Endothelial cell of umbilical vein (primary cell): Measurements from ENCODE around the gene HOXB6. TPM values are rescaled to one million over a fixed set of nuclear protein-coding genes. Genes with fewer than 3 reads are reported as not detected.
A peak's percentile ranks its signal among the peaks of the same experiment; 100 is the strongest.

ENCODE experiments used
- BruUV-seq: library from RNA; stranded (reverse); fragments of 400-500 nt; replicated peaks from 2 replicates; lab custom pipeline; 2021; lab: Mats Ljungman, UMichigan
- CTCF ChIA-PET: fragments of 300-600, 350-600 bp; sonication (Branson Sonifier 250); formaldehyde crosslinking; loops from one replicate; lab custom pipeline; 2021; ENCODE audit warnings: antibody characterized with exemption, inconsistent platforms; lab: Charles Lee
- POLR2A ChIA-PET: fragments of 300-600, 350-600 bp; sonication (Branson Sonifier 250); formaldehyde crosslinking; loops from one replicate; lab custom pipeline; 2021; ENCODE audit warnings: antibody characterized with exemption, inconsistent platforms; lab: Charles Lee
- DNase-seq: peaks from one replicate; pipeline ENCODE4 v3.0.0-alpha.2; 2011; ENCODE audit warnings: low read depth, low spot score
- FAIRE-seq: peaks from 2 replicates; lab custom pipeline; 2011; peaks lifted over from hg19 to GRCh38; lab: Jason Lieb, UNC
- H2AFZ ChIP-seq: 2 replicates; pipeline ENCODE4 v1.6.0; 2012; ENCODE audit warnings: low read depth, low read length, control low read depth, inconsistent platforms
- H3K27ac ChIP-seq: 2 replicates; pipeline ENCODE4 v1.5.1; 2011; ENCODE audit warnings: low read depth, mild to moderate bottlenecking, control low read depth, low read length, moderate library complexity; ENCODE audit not compliant: insufficient read depth
- H3K27me3 ChIP-seq, 2 experiments: 2 replicates each; pipeline versions ENCODE4 v1.6.0 to v1.6.1; 2011; ENCODE audit warnings: low read length in 2 of 2, mixed read lengths in 1 of 2; ENCODE audit not compliant: control insufficient read depth in 2 of 2, insufficient read depth in 2 of 2
- H3K36me3 ChIP-seq, 2 experiments: 2 replicates in 1 of 2; 3 replicates in 1 of 2; pipeline ENCODE4 v1.5.1; 2011; ENCODE audit warnings: low read length in 2 of 2, mild to moderate bottlenecking in 1 of 2, moderate library complexity in 1 of 2; ENCODE audit not compliant: control insufficient read depth in 2 of 2, insufficient read depth in 2 of 2; ENCODE audit errors: extremely low read depth in 1 of 2
- H3K4me1 ChIP-seq: 3 replicates; pipeline ENCODE4 v1.5.1; 2011; ENCODE audit warnings: mild to moderate bottlenecking, low read length; ENCODE audit not compliant: control insufficient read depth, insufficient read depth; ENCODE audit errors: extremely low read depth
- H3K4me2 ChIP-seq: 2 replicates; pipeline ENCODE4 v1.6.1; 2011; ENCODE audit warnings: low read length, control low read depth, mixed read lengths; ENCODE audit not compliant: insufficient read depth
- H3K4me3 ChIP-seq, 3 experiments: fragments of 200-600 bp in 1 of 3; sonication (generic), shearing (Covaris generic) in 1 of 3; replicated peaks in 1 of 3; 2 replicates each; pipeline ENCODE4 v1.5.1; 2011 to 2016; ENCODE audit warnings: control low read depth in 3 of 3, low read length in 3 of 3, mild to moderate bottlenecking in 2 of 3, inconsistent platforms in 1 of 3, low read depth in 1 of 3, moderate library complexity in 1 of 3; ENCODE audit not compliant: insufficient read depth in 1 of 3
- H3K79me2 ChIP-seq: 2 replicates; pipeline ENCODE4 v1.6.0; 2012; ENCODE audit warnings: low read length, inconsistent platforms; ENCODE audit not compliant: control insufficient read depth, insufficient read depth
- H3K9ac ChIP-seq: replicated peaks from 2 replicates; pipeline ENCODE3; 2011; ENCODE audit warnings: low read length, control low read depth; ENCODE audit not compliant: insufficient read depth; ENCODE audit errors: extremely low read depth
- H3K9me1 ChIP-seq: replicated peaks from 3 replicates; pipeline ENCODE4 v1.6.0; 2011; ENCODE audit warnings: mild to moderate bottlenecking, low read length; ENCODE audit not compliant: control insufficient read depth, insufficient read depth; ENCODE audit errors: extremely low read depth
- H3K9me3 ChIP-seq: replicated peaks from 2 replicates; pipeline ENCODE4 v1.5.1; 2012; ENCODE audit warnings: low read length, inconsistent platforms; ENCODE audit not compliant: control insufficient read depth, insufficient read depth
- H4K20me1 ChIP-seq: replicated peaks from 2 replicates; pipeline ENCODE3; 2011; ENCODE audit warnings: mild to moderate bottlenecking, low read length; ENCODE audit not compliant: control insufficient read depth, insufficient read depth; ENCODE audit errors: extremely low read depth
- EZH2 ChIP-seq: IDR thresholded peaks from 2 replicates; pipeline ENCODE4 v1.6.1; 2012; ENCODE audit warnings: borderline replicate concordance, low read depth, mild to moderate bottlenecking, moderate library complexity, low read length, inconsistent platforms; ENCODE audit not compliant: severe bottlenecking
- GATA2 ChIP-seq: IDR thresholded peaks from 2 replicates; pipeline ENCODE4 v1.7.0; 2011; ENCODE audit warnings: low read depth, mild to moderate bottlenecking, moderate library complexity, mixed read lengths, low read length; ENCODE audit not compliant: insufficient read length, insufficient read depth
- JUN ChIP-seq: IDR thresholded peaks from 2 replicates; pipeline ENCODE4 v1.6.1; 2011; ENCODE audit warnings: borderline replicate concordance, low read depth; ENCODE audit not compliant: insufficient read length, insufficient read depth
- POLR2A ChIP-seq: IDR thresholded peaks from 2 replicates; pipeline ENCODE4 v1.6.1; 2012; ENCODE audit warnings: low read depth, mild to moderate bottlenecking, control low read depth, low read length
- POLR2AphosphoS5 ChIP-seq: IDR thresholded peaks from 2 replicates; pipeline ENCODE4 v1.6.1; 2012; ENCODE audit warnings: low read depth, mild to moderate bottlenecking, control low read depth, low read length, moderate library complexity; ENCODE audit not compliant: insufficient read depth
- dilution Hi-C: fragments of 300-500 bp; cut with MboI; formaldehyde crosslinking; loops from one replicate; pipeline ENCODE4 v1.15.0; 2019; ENCODE audit warnings: low sequenced_read_pairs; ENCODE audit not compliant: extremely low pct_ligation_motif_present
- intact Hi-C: fragments of 100-400 bp; cut with micrococcal nuclease; formaldehyde crosslinking; loops from one replicate; pipeline ENCODE4 v1.10.0; 2022
- polyA plus RNA-seq, 4 experiments: library from polyadenylated mRNA; depleted of rRNA in 3 of 4; stranded (reverse) in 3 of 4; unstranded in 1 of 4; fragments of >200 nt; gene quantifications; 2 replicates each; pipeline versions ENCODE4 v1.2.1 to v1.2.3, GENCODE V29; 2011 to 2012; ENCODE audit warnings: missing spikeins in 1 of 4
- total RNA-seq: library from RNA; stranded (reverse); gene quantifications from 2 replicates; pipeline ENCODE4 v1.2.3, GENCODE V29; 2021
- TF ChIP-seq, protein P1 (sequence below): IDR thresholded peaks from 2 replicates; pipeline ENCODE4 v1.6.1; 2011; ENCODE audit not compliant: insufficient read depth, insufficient read length
- TF ChIP-seq, protein P2 (sequence below), 2 donors: IDR thresholded peaks; 1 replicate in 1 of 2; 2 replicates in 1 of 2; pipeline ENCODE4 v1.5.1; 2011; ENCODE audit warnings: low read length in 2 of 2, mild to moderate bottlenecking in 2 of 2, moderate library complexity in 2 of 2, control low read depth in 1 of 2, inconsistent platforms in 1 of 2, low read depth in 1 of 2; ENCODE audit not compliant: insufficient read depth in 1 of 2; ENCODE audit errors: extremely low read depth in 1 of 2

The HOXB6 gene
- total and polyA plus RNA-seq, 2 donors (not counting 3 experiments of a cell fraction or from before 2014, with no cell fraction given) = 8.8 to 24.0 TPM

DNA sequence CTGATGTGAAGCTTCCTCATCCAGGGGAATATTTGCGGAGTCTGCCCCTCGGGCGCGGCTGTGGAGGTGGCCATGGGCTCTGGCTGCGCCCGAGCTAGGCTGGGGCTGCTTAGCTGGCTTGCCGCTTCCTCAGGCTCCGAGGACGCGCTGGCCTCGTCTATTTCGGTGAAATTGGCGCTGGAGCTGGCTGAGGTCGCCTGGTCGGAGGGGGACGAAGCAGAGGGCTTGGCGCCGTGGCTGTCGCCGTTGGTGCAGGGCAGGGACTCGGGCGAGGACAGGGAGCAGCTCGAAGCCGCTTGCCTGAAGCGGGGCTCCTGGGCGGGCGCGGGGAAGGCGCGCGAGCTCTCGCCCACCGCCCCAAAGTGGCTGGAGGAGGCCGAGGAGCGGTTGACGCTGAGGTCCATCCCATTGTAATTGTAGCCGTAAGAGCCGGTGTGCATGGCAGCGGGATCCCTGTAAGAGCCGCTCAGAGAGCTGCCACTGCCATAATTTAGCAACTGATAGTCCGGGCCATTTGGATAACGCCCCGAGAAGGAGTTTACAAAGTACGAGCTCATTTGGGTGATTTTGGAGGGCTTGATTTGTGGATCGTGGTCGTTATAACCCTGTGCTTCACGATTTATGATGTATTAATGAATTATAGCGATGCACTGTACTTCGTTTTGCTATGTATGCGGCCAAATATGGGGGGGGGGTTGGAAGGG is 11.5 kb downstream of the HOXB6 start, which contains the start of gene HOXB5:
Gene HOXB5 (minus strand): TSS at position 654 of the 704 bp plus-strand sequence. CDS start 97 bp downstream, at position 557.
- Histone ChIP-seq H3K27ac (peak within 1 kb of the TSS; percentile 0), H3K4me2 (peak within 1 kb of the TSS; percentile 13), H3K79me2 (peaks cover 36% of the 10 kb centered on the region), H4K20me1 (no peaks in the 10 kb centered on the region), H2AFZ (no peak within 1 kb of the TSS), H3K27me3 (no peaks in the 10 kb centered on the region), H3K4me1 (peaks cover 26% of the 10 kb centered on the region), H3K9ac (no peak within 1 kb of the TSS), H3K9me3 (no peaks in the 10 kb centered on the region), H3K36me3 (peaks cover 3 to 11% of the 10 kb centered on the region in 2 experiments), H3K9me1 (no peaks in the 10 kb centered on the region), H3K4me3 (no peak within 1 kb of the TSS)
- ChIA-PET POLR2A (no interaction called here), CTCF (interaction anchor here (0.8 to 4.2 kb wide), 23 partner anchors 19 to 384 kb away, joined by 3 to 31 read pairs (median 4); no protein-coding TSS in a partner anchor)
- TF ChIP-seq, protein P1, sequence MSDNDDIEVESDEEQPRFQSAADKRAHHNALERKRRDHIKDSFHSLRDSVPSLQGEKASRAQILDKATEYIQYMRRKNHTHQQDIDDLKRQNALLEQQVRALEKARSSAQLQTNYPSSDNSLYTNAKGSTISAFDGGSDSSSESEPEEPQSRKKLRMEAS = no peak
- no peak for TF ChIP-seq POLR2A
- TF ChIP-seq EZH2 = no peak
- TF ChIP-seq JUN = no peak
- no peak for TF ChIP-seq POLR2AphosphoS5
- TF ChIP-seq GATA2 = no peak
- TF ChIP-seq, protein P2, sequence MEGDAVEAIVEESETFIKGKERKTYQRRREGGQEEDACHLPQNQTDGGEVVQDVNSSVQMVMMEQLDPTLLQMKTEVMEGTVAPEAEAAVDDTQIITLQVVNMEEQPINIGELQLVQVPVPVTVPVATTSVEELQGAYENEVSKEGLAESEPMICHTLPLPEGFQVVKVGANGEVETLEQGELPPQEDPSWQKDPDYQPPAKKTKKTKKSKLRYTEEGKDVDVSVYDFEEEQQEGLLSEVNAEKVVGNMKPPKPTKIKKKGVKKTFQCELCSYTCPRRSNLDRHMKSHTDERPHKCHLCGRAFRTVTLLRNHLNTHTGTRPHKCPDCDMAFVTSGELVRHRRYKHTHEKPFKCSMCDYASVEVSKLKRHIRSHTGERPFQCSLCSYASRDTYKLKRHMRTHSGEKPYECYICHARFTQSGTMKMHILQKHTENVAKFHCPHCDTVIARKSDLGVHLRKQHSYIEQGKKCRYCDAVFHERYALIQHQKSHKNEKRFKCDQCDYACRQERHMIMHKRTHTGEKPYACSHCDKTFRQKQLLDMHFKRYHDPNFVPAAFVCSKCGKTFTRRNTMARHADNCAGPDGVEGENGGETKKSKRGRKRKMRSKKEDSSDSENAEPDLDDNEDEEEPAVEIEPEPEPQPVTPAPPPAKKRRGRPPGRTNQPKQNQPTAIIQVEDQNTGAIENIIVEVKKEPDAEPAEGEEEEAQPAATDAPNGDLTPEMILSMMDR (IDR thresholded peaks at IDR 0.05; ENCODE audit: extremely low read depth in 1 of 2, insufficient read depth in 1 of 2, low read depth in 1 of 2, low read length in 2 of 2) = no peak
- FAIRE-seq (no peak), DNase-seq (no peak)
- intact Hi-C loops = loop anchor here (1.0 kb wide), 1 partner anchor 97 kb away; no protein-coding TSS in a partner anchor
- dilution Hi-C loops = no loop called here
- BruUV-seq = no TSS peak
